GM12878 (cell line): ENCODE measurements around the gene AGMAT. TPM values are rescaled to one million over a fixed set of nuclear protein-coding genes. Genes with fewer than 3 reads are reported as not detected.

Experiments
- ATAC-seq: fragments of 200-7000 bp; cut with Tn5 transposase; 3 replicates; pipeline ENCODE4 v1.9.1; 2020; ENCODE audit warnings: mild to moderate bottlenecking, moderate library complexity
- BruUV-seq: library from RNA; stranded (reverse); fragments of 400-500 nt; replicated peaks from 2 replicates; lab custom pipeline; 2021; lab: Mats Ljungman, UMichigan
- CTCF ChIA-PET: fragments of 300-600 bp; sonication (Branson Sonifier 250); formaldehyde crosslinking; extraction: SDS; loops from one replicate; lab custom pipeline; 2021; ENCODE audit warnings: inconsistent platforms; lab: Yijun Ruan, JAX
- POLR2A ChIA-PET: fragments of 350-600 bp; formaldehyde crosslinking; extraction: SDS; loops from one replicate; lab custom pipeline; 2021; ENCODE audit warnings: inconsistent platforms; lab: Charles Lee
- RAD21 ChIA-PET: fragments of 300-600 bp; sonication (Branson Sonifier 250); formaldehyde crosslinking; loops from one replicate; lab custom pipeline; 2023; ENCODE audit warnings: antibody characterized with exemption; ENCODE audit not compliant: unreplicated experiment; lab: Charles Lee
- SMC1A ChIA-PET: fragments of 300-600 bp; sonication (Branson Sonifier 250); formaldehyde crosslinking; loops from one replicate; lab custom pipeline; 2023; ENCODE audit not compliant: unreplicated experiment, uncharacterized antibody; lab: Charles Lee
- DNase-seq: peaks from one replicate; pipeline ENCODE4 v3.0.0-alpha.2; 2011; ENCODE audit warnings: low read depth, low spot score
- FAIRE-seq: peaks from 3 replicates; lab custom pipeline; 2011; peaks lifted over from hg19 to GRCh38; lab: Jason Lieb, UNC
- H2AFZ ChIP-seq: 2 replicates; pipeline ENCODE4 v1.6.0; 2011; ENCODE audit warnings: low read depth, low read length, control low read depth; ENCODE audit not compliant: control insufficient read depth
- H3K27ac ChIP-seq: 2 replicates; pipeline ENCODE4 v1.5.1; 2011; ENCODE audit warnings: control low read depth; ENCODE audit not compliant: control insufficient read depth, insufficient read depth
- H3K27me3 ChIP-seq, 2 experiments: replicated peaks in 1 of 2; 2 replicates each; pipeline versions ENCODE4 v1.6.0 to v1.6.1; 2011; ENCODE audit warnings: low read length in 1 of 2; ENCODE audit not compliant: control insufficient read depth in 2 of 2, insufficient read depth in 2 of 2
- H3K36me3 ChIP-seq, 2 experiments: 2 replicates each; pipeline ENCODE4 v1.5.1; 2011; ENCODE audit warnings: low read length in 1 of 2; ENCODE audit not compliant: control insufficient read depth in 2 of 2, insufficient read depth in 2 of 2
- H3K4me1 ChIP-seq: 2 replicates; pipeline ENCODE4 v1.6.1; 2011; ENCODE audit warnings: mild to moderate bottlenecking, low read length, moderate library complexity, mixed read lengths; ENCODE audit not compliant: control insufficient read depth, insufficient read depth
- H3K4me2 ChIP-seq: 2 replicates; pipeline ENCODE4 v1.6.0; 2011; ENCODE audit warnings: control low read depth; ENCODE audit not compliant: control insufficient read depth, insufficient read depth
- H3K4me3 ChIP-seq: fragments of 200-600 bp; sonication (generic); 2 replicates; pipeline ENCODE4 v1.5.1; 2016
- H3K79me2 ChIP-seq: 2 replicates; pipeline ENCODE4 v1.6.0; 2011; ENCODE audit warnings: low read length; ENCODE audit not compliant: control insufficient read depth, insufficient read depth
- H3K9ac ChIP-seq: 2 replicates; pipeline ENCODE4 v1.8.0; 2011; ENCODE audit warnings: low read length, control low read depth, mixed read lengths; ENCODE audit not compliant: control insufficient read depth, insufficient read depth
- H3K9me3 ChIP-seq: replicated peaks from 3 replicates; pipeline ENCODE4 v1.5.1; 2011; ENCODE audit warnings: mild to moderate bottlenecking, low read length; ENCODE audit not compliant: control insufficient read depth, insufficient read depth
- H4K20me1 ChIP-seq: 2 replicates; pipeline ENCODE4 v1.6.0; 2011; ENCODE audit not compliant: control insufficient read depth, insufficient read depth
- CBFB ChIP-seq: IDR thresholded peaks from 2 replicates; pipeline ENCODE4 v1.6.1; 2016; ENCODE audit warnings: antibody characterized with exemption, low read depth
- CBX5 ChIP-seq: sonication (generic); IDR thresholded peaks from 2 replicates; pipeline ENCODE4 v1.6.1; 2016; ENCODE audit warnings: low read depth, moderate library complexity, mild to moderate bottlenecking, inconsistent platforms
- CTCF ChIP-seq, 3 experiments: IDR thresholded peaks in 2 of 3; conservative IDR thresholded peaks in 1 of 3; 2 replicates each; pipeline ENCODE4 v1.5.1; 2011; ENCODE audit warnings: low read depth in 3 of 3, low read length in 3 of 3, mild to moderate bottlenecking in 3 of 3, control low read depth in 2 of 3, moderate library complexity in 2 of 3, inconsistent platforms in 1 of 3, mixed read lengths in 1 of 3; ENCODE audit not compliant: control insufficient read depth in 2 of 3, insufficient read depth in 1 of 3; ENCODE audit errors: extremely low read depth in 1 of 3
- HDAC6 ChIP-seq: fragments of 200-600 bp; sonication (generic); IDR thresholded peaks from one replicate; pipeline ENCODE4 v1.8.0; 2017; ENCODE audit warnings: antibody characterized with exemption; ENCODE audit not compliant: unreplicated experiment
- HDGF ChIP-seq: fragments of 450-650 bp; IDR thresholded peaks from 2 replicates; pipeline ENCODE4 v1.6.1; 2016; ENCODE audit warnings: antibody characterized with exemption
- MLLT1 ChIP-seq: fragments of 450-650 bp; IDR thresholded peaks from 2 replicates; pipeline ENCODE4 v1.6.1; 2016; ENCODE audit warnings: mild to moderate bottlenecking
- PBX3 ChIP-seq: IDR thresholded peaks from 2 replicates; pipeline ENCODE4 v1.6.1; 2011; ENCODE audit warnings: mild to moderate bottlenecking, low read depth, low read length, moderate library complexity; ENCODE audit not compliant: insufficient replicate concordance
- RAD51 ChIP-seq: fragments of 450-650 bp; IDR thresholded peaks from 2 replicates; pipeline ENCODE4 v1.6.1; 2016; ENCODE audit warnings: moderate library complexity, mild to moderate bottlenecking, inconsistent platforms
- SIN3A ChIP-seq: IDR thresholded peaks from 2 replicates; pipeline ENCODE4 v1.6.1; 2012; ENCODE audit warnings: low read depth, low read length, improper control_type of control experiment
- SMARCA5 ChIP-seq: fragments of 450-650 bp; IDR thresholded peaks from 2 replicates; pipeline ENCODE4 v1.6.1; 2017; ENCODE audit warnings: mild to moderate bottlenecking
- USF1 ChIP-seq: IDR thresholded peaks from 2 replicates; pipeline ENCODE4 v1.6.1; 2011; ENCODE audit warnings: borderline replicate concordance, low read depth, mild to moderate bottlenecking, moderate library complexity, mixed read lengths, low read length; ENCODE audit not compliant: insufficient read depth; ENCODE audit errors: extremely low read length
- YBX1 ChIP-seq: fragments of 450-650 bp; IDR thresholded peaks from 2 replicates; pipeline ENCODE4 v1.6.1; 2016; ENCODE audit warnings: antibody characterized with exemption
- YY1 ChIP-seq: IDR thresholded peaks from 2 replicates; pipeline ENCODE4 v1.6.1; 2011; ENCODE audit warnings: low read depth, mild to moderate bottlenecking, low read length
- WGBS: methylation state at CpG from one replicate; pipeline ENCODE4 v1.1.6; 2016; ENCODE audit warnings: low lambda C conversion rate; ENCODE audit not compliant: insufficient replicate concordance, insufficient coverage; ENCODE audit errors: missing lambda C conversion rate; 5-methylcytosine and 5-hydroxymethylcytosine counted together
- in situ Hi-C: fragments of 300-500 bp; cut with MboI; formaldehyde crosslinking; loops from 9 replicates; pipeline ENCODE4 v1.14.3; 2018; ENCODE audit warnings: mixed read lengths
- intact Hi-C: fragments of 100-400 bp; cut with micrococcal nuclease; formaldehyde crosslinking; loops from one replicate; pipeline ENCODE4 v1.14.2; 2022; ENCODE audit not compliant: unreplicated experiment
- polyA plus RNA-seq, 11 experiments: library from polyadenylated mRNA; depleted of rRNA in 4 of 11; unstranded in 6 of 11; stranded (reverse) in 5 of 11; fragments of >200 nt; fragmentation: Nextera tagmentation in 4 of 11; fragmentation: Illumina TruSeq in 1 of 11; extraction: Ambion mirVana in 4 of 11; extraction: Trizol in 1 of 11; gene quantifications; 1 replicate in 1 of 11; 2 replicates in 10 of 11; pipeline versions ENCODE4 v1.2.1 to v1.2.3, GENCODE V29; 2011 to 2016; ENCODE audit warnings: inconsistent platforms in 2 of 11, missing spikeins in 2 of 11, low read depth in 1 of 11
- total RNA-seq, 4 experiments: library from RNA; depleted of rRNA in 3 of 4; stranded (reverse); fragments of >200 nt in 3 of 4; fragmentation: Illumina TruSeq in 1 of 4; extraction: Trizol in 1 of 4; gene quantifications; 2 replicates each; pipeline versions ENCODE4 v1.2.1 to v1.2.3, GENCODE V29; 2013 to 2021

Gene AGMAT
- total and polyA plus RNA-seq, 10 of the 15 experiments (the other 5 are each of a cell fraction or from before 2014, with no cell fraction given): 0.47 to 7.9 (median 4.7) TPM

GRCh38 chr1:15542388-15543250 is 42.2 kb downstream of the AGMAT start:
- Histone ChIP-seq H3K36me3 (peaks cover 0 to 25% of the 10 kb centered on the region in 2 experiments; a peak in 3 of 4 replicates), H3K4me2 (no peak overlapping the region), H3K4me3 (no peak overlapping the region), H3K9ac (no peak overlapping the region), H3K79me2 (no peaks in the 10 kb centered on the region), H3K9me3 (no peaks in the 10 kb centered on the region)
- SMC1A ChIA-PET: no interaction called here
- CTCF ChIA-PET: no interaction called here
- ATAC-seq: no peak
- RAD21 ChIA-PET: no interaction called here
- TF ChIP-seq YY1 (no peak), CTCF (IDR thresholded peaks at IDR 0.05 in 2 of 3, conservative IDR thresholded peaks at IDR 0.05 in 1 of 3; ENCODE audit: control insufficient read depth in 2 of 3, extremely low read depth in 1 of 3, insufficient read depth in 1 of 3, low read depth in 3 of 3, low read length in 3 of 3) (no peak), PBX3 (no peak), YBX1 (no peak), RAD51 (no peak), HDAC6 (no peak), SMARCA5 (no peak), USF1 (no peak), SIN3A (no peak), CBFB (no peak), HDGF (no peak), MLLT1 (no peak), CBX5 (no peak)
- TF ChIP-seq, all 136 proteins: peak for 0
- in situ Hi-C loops: no loop called here
- 85% methylated on average over 7 of the region's 7 CpGs for WGBS
- intact Hi-C loops: no loop called here
- Histone ChIP-seq H3K4me1 (no peaks in the 10 kb centered on the region), H2AFZ (no peak overlapping the region), H3K27me3 (no peaks in the 10 kb centered on the region), H4K20me1 (no peaks in the 10 kb centered on the region), H3K27ac (no peak overlapping the region)
- no TSS peak for BruUV-seq
- POLR2A ChIA-PET: no interaction called here
- no peak for FAIRE-seq
- DNase-seq: no peak
